ENCODE data around the gene UNC13C.

UNC13C gene

DNA sequence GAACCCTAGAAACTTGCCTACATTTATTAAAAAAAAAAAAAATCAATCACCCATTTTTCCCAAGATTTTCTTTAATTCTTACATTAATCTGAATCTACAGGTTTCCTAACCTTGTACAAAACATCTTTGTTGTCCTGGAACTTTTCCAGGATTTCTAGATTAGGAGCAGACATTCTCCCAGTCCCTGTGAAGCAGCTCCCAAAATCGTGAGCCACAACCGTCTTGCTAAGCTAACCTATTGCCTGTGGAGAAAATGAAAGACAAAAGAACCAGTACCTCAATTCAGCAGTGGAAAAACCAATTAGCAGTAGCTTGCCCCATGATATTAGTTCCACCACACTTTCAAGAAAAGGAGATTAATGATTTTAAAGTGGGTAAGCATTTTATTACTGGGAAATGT lies 522.1 kb downstream of the UNC13C start:
- no peak for DNase-seq (ENCODE audit: low read depth)

DNA sequence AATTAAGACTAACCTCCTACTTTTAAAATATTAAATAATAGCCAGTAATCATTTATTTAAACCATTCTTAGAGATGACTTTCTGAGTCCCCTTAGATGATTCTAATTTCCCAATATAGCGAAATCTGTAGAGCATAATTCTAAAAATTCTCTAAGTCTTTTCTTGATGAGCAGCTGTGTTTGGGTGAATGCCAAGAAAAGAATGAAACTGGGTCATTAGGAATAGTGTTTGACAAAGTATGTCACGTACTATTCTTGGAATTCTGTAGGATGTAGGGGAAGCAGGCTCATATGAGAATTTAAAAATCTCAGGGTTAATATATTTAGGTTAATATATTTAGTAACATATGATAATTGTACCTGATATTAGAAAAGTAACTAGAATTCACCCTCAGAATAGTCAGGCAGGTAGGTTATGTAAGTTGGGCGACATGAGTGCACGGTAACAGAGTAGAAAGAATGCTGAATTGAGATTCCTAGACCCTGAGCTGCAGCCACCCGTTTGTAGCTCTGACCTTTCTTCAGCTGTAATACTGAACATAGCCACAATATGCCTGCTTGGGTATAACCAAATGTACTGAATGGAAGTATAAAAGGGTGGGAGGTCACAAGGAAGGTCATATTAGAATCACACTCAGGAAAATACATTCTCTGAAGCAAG lies 524.3 kb downstream of the UNC13C start:
- no peak for DNase-seq (ENCODE audit: low read depth)

DNA sequence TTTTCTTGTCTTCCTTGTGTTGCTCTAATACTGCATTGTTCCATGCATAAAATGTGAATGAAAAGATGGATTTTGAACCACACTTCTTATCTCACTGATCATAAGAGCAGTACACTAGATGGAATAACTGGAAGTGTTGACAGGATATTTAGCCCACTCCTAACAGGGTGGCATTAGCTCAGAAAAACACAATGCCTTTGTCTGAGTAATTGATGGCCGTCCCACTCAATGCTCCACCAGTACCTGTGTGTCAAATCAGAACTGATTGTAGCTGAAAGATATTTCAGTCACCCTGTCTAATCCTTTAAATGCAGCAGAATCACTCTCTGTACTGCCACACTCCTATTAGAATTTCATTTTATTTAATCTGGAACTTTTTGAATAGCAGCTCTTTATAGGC lies 526.5 kb downstream of the UNC13C start:
- no peak for DNase-seq (ENCODE audit: low read depth)

DNA sequence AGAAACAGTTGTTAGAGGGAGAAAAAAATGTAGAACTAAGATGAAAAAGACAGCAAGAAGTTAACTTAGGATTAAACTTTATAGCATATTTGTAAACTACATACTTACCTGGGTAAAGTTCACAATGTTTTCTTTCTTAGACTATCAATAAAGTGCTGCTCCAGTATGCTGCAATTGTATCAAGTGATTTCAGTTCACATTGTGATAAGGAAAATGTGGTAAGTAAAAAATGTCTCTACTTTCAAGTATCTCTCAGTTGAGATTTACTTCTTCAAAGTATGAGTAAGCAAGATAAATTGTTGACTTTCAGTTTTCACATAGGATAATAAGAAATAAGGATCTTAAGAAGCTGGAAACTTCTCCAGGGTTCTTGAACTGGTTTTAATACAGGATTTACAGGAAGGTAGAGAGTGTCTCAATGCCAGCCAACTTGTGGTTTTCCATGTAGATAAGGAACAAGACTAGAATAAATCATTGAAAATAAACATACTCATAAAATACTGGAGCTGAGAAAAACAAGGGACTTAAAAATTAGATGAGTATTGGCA lies 528.8 kb downstream of the UNC13C start:
- no peak for DNase-seq (ENCODE audit: low read depth)

DNA sequence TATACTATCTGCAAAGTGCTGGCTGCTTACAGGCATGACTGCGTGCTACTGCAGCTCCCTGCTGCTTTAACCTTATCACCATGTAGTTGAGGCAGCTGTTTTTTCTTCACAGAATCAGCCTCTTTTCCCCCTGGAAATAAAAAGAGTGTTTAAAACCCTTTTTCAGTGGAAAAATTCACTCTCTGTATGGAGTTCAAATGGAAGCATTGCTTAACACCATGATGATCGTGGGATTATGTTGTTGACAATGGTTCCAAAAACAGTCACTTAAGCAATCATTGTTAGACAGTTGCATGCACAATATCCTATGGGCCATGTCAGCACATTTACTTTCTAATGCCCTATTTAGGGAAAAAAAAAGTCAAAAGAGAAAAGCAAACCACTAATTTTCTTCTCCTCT lies 536.4 kb downstream of the UNC13C start:
- DNase-seq (ENCODE audit: low read depth): no peak

DNA sequence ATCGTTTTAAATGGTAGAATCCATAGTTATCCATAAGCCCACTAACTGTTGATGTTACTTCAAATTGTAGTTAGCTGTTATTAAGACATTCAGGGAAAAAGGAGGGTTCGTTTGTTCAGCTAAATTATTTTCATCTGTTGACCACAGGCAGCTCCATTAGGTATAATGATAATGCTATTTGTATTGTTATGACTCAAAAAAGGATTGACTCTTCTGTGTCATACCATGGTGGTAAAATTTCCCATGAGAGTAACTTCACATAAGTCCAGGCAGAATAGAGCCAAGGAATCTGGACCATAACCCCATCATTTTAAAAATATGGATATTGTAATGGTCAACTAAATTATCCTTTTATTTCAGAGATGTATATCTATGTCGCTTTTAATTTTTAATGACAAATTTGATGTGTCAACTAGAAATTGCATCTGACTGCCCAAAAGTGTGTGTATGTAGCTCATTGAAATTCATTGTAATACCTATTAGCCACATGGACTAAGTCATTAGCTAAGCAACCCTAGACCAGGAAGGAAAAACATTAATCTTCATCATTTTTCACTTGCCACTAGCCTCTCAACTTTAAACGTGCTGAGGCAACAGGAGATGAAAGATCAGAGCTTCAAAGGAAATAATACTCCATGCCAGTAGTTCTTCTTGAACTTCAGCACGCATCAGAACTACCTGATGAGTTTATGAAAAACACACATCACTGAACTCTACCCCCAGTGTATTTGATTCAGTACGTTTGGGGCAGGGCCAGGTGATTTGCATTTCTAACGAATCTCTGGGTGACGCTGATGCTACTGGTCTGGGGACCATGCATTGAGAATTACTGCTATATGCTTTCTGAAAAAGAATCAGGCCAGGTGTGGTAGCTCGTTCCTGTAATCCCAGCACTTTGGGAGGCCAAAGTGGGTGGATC lies 537.7 kb downstream of the UNC13C start:
- no peak for DNase-seq (ENCODE audit: low read depth)

DNA sequence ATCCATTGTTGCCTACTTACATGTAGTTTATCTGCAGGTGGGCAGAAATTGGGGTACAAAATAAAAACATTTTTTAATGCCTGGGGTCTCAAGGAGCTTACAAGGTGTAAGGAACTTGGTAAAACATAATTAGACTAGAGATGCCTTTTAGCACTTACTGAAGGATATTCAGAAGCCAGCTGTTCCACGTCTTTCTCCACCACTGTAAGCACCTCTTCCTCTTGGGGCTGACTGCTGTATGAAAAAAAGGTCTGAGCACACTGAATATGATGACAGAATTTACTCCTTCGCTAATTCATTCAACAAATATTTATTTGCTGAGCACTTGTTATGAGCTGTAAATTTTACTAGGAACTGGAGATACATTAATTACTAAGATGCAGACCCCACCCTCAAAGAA lies 539.1 kb downstream of the UNC13C start:
- DNase-seq (ENCODE audit: low read depth): no peak

DNA sequence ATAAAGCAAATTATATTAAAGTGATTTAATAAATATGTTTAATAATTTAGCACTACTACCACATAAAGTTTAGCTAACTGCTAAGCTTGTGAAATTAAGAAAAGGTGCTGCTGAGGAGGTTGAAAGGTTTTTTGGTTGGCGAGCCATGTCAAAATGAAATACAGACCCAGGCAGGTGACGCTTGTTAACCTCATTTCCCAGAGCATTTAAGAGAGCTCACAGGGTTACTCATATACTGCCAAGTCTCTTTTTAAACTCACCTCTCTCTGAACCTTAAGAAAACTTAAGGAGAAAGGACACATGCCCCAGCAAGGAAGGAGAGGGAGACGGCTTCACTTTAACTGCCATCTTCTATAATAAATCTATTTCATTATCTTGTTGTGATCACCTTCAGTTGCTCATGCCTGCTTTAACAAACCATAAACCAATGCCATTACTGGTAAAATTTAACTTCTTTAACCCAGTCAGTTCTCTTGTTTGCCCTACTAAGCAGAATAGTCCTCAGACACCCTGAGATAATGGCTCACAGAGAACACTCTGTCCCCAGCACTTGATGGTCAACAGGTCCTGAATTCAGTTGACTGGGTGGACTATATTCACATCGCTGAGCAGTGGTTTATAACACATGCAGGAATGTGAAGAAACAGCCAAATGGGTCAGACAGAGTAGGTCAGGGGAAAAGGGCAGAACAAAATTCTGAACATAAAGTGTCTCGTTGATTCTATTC lies 540.1 kb downstream of the UNC13C start:
- DNase-seq (ENCODE audit: low read depth): no peak

DNA sequence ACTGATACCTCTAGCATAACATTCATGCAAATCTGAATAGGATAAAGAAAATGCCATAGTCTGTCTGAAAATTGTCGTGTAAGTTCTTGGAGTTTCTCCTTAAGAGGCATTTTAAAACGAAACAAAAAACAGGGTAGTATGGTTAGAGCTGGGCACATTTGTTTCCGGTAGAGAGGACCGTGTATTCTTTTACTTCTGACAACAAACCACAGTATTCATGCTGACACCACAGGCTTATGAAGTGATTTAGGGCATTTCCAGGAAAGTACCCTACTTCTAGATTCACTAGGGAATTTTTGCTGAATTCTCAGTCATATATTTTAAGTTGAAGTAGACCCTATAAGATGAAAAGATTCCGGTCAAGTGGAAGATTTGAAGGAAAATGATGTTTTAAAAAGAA lies 541.3 kb downstream of the UNC13C start:
- DNase-seq (ENCODE audit: low read depth): no peak

DNA sequence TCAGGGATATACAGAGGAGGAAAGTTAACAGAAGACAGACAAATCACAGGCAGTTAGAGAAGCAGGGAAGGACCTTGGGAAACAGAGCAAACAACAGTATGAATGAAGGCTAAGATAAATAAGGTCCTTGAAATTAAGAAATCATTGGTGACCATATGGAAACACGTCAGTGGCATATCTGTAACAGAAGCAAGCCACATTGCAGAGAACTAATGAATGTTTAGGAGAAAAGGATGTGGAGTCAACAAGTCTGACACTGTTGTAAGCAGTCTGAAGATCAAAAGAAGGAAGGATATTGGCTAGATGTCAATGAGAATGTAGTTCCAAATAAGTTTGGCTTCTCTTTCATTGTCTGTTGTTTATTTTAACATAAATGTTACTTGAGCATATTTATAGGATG lies 542.4 kb downstream of the UNC13C start:
- no peak for DNase-seq (ENCODE audit: low read depth)

DNA sequence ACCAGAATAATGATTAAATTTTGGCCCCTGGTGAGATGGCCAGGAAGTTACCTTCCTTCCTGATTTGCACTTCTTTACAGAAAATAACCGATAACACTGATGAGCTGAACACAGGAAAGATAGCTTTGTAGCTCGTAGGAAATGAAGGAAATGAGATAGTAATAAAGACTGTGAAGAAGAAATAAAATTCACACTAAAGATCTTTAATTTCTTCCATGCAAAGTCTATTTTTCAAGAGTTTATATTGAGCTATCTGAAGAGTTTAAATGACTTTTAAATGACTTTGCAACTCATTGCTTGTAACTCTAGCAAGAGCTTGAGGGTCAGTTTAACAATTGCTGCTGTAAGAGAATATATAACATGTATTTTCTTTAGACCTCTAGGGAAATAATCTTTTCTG lies 543.0 kb downstream of the UNC13C start:
- no peak for DNase-seq (ENCODE audit: low read depth)

DNA sequence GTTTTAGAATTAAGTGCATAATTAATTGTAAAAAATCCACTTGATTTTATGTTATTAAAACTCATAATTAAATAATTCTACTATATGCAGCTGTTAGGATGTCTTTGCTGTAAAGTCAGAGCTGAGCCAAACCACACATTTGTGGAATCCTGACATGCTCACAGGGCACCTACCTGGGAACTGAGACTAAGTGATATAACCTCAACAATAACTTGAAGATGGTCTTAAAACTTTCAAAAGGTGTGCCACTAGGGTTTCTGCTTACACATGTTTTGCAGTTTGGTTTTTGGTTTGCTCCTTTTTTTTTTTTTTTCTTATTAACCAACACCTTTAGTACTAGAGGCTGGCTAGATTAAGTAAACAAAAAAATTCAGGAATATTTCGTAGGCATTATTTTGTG lies 549.8 kb downstream of the UNC13C start:
- DNase-seq (ENCODE audit: low read depth): no peak

DNA sequence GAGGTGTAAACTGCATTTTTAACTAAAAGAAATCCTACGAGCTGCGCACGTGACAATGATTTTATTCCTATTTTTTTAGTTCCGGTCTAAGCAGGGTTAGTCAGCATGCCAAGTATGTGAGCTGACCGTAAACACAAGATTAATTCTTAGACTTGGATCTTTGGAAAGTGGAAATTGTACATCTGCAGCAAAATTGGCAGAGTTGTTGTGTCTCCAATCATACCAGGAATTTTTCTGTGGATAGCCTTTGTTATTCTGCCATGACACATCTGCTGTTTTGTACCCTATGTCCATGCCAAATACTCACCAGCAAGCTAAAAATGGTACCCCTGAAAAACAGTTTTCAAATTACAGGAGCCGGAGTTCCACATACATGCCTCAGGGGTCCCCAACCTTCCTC lies 562.5 kb downstream of the UNC13C start:
- no peak for DNase-seq (ENCODE audit: low read depth)

DNA sequence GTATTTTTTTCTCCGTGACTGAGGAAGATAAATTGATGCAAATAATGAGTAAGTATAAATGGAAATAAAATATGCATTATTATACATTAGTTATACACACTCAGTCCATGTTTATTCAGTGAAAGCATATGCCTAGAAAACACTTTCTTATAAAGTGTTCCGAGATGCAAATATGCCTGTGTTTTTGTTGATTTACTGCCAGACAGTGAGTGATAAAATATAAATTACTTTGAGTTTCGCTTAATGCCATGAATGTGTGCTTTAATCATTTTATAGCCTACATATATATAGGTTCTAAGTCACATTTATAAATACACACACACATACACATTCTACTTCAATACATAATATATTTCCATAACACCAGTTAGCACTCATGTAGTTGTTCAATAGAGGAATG lies 569.2 kb downstream of the UNC13C start:
- DNase-seq (ENCODE audit: low read depth): no peak

DNA sequence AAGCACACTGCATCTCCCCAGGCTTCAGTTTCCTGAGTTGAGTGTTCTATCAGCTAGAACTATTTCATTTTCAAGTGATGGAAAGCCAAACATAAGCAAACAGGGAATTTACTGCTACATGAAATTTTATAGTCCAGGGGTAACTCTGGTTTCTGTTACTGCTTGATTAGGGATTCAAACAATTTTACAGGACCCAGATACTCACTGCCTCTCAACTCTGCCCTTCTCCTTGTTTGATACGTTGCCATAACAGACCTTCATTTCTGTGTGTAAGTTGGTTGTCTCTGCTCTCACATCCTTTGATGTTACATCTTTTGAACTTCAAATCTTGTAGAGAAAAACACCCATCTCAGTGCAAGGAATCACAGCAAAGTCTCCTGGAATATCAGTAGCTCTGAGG lies 572.7 kb downstream of the UNC13C start:
- no peak for DNase-seq (ENCODE audit: low read depth)

DNA sequence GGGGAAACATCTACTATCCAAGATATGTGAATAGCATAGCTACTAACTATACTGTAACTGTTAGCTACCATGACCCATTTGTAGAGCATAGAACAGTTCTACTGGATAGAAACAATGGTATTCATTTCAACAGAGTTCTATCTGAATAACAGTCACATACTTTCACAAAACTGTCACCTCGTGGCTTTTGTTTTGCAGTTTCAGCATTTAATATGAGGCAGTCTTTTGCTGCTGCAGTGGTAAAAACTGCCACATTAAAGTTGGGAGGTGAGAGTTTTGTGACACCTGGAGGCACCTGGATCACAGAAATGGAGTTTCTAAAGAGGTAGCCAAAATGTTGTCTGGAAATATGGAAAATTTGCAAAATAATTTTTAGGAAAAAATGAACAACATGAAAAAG lies 578.0 kb downstream of the UNC13C start:
- DNase-seq (ENCODE audit: low read depth): no peak

DNA sequence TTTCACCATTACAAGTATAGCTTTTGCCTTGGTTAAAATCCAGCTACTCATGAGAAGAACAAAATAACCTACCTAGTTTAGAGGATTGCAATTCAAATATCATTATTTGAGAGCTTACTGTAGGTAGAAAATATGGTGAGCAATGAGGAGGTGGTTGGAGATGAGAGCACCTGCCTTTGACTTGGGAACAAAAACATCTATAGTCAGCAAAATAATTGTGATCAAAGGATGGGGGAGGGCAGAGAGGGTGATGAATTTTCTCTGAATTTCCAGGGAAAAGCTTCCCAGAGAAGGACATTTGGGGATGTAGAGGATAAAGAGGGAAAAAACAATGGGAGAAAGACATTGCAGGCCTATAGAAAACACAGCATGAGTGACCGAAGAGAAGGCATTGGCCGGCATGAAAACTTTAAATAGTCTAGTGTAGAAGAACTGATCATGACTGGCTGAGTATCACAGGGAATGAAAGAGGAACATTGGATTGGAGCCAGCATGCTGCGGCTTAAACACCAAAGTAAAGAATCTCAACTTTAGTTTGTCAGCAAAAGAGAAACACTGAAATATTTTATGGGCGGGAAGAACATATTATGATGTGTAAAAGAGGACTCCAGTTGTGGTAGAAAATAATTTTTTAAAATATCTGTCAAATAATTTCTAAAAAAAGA lies 581.3 kb downstream of the UNC13C start:
- no peak for DNase-seq (ENCODE audit: low read depth)

DNA sequence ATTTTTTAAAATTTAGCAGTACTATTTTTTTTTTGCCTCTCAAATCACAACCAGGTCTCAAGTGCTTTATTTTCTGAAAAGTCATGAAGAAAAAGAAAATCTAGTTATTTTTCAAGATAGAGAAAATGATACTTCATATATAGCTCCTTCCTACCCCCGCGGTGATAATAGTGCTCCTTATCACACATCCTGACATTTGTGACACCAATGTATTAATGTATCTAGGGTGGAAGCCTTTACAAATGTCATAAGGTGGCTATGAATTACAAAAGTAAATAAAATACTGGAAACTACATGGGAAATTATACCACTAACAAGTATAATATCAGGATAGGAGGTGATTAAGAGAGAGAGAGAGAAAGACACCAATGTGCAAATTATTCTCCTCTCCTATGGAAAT lies 582.2 kb downstream of the UNC13C start:
- DNase-seq (ENCODE audit: low read depth): no peak

DNA sequence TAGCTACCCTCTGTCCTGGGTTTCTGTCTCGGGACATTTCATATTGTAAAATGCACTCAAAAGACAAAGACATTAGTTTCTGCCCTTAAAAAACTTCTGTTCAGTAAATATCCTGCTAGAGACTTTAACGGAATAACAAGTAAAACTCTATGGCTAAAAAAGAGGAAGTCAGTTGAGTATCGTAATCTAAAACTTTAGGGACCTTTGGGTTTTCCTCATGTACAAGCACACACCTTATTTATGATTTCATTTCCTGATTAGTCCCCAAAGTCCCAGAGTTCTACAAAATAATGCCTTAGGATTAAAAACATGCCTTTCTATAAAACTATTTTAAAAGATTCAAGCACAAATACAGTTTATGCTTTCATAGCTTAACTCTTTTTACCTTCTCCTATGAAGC lies 585.9 kb downstream of the UNC13C start:
- no peak for DNase-seq (ENCODE audit: low read depth)

DNA sequence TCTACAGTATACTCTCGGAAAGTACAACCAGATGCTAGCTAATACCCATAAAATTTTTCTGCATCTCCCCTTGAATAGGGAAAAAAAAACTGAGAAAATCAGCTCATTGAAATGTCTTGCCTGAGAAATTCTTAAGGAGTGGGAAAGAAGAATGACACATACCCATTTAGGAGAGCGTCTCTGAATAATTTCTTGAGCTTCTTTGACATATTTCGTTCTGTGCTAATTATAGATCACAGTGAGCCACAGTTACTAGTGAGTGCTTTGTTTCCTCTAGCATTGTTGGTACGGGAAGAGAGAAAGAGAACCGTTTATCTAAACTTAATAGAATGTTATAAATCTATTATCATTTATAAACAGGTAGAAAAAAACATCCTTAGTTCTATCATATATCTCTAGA lies 588.4 kb downstream of the UNC13C start:
- no peak for DNase-seq (ENCODE audit: low read depth)

DNA sequence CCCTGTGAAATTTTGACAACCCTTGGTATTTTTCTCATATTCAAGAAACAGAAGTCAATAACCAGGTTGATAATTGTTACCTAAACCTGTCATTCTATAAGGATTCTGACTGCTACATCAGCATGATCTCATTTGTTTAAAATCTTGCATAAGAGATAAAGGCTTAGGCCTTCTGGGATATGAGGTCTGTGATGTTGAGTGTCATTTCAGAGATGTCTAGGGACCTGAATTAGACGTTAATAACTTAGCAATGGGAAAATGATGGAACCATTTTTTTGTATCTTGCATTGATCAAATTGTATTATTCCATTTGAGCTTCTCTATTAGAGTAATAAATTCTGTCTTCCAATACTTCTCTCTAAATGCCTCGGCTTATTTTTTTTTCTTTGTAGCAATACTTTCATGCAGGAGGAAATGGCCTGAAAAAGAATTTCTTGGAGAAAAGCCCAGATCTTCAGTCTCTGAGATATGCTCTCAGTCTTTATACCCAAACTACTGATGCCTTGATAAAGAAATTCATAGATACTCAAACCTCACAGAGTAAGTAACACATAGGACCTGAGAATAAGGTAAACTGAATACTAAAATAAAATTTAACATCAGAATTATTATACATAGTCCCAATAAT lies 589.3 kb downstream of the UNC13C start:
- no peak for DNase-seq (ENCODE audit: low read depth)

DNA sequence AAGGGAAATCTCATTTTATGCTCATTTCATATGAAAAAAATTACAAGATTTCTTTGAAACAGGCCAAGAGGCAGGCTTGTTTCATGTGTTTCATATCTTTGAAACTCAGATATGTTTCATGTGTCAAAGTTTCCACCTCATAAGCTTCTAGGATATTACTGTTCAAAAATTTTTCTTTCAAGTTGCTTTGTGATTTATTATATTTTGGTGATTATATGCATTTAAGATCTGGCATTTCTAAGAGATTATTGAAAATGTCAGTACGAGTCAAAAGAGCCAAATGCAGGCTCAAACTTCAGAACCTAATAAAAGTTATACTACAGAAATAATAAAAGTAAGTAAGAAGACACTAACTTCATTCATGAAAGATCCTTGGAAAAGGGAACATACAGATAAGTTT lies 590.1 kb downstream of the UNC13C start:
- no peak for DNase-seq (ENCODE audit: low read depth)
